ENCODE measurements around the gene MEIS1.

Gene MEIS1

GRCh38 chr2:66571918-66572317 is 137.0 kb downstream of the MEIS1 start:
- no peak for DNase-seq

DNA sequence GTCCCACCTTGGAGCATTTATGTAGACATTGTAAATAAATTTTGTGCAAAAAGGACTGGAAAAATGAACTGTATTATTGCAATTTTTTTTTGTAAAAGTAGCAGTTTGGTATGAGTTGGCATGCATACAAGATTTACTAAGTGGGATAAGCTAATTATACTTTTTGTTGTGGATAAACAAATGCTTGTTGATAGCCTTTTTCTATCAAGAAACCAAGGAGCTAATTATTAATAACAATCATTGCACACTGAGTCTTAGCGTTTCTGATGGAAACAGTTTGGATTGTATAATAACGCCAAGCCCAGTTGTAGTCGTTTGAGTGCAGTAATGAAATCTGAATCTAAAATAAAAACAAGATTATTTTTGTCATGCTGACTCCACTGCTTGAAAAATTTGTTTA is 137.5 kb downstream of the MEIS1 start:
- no peak for DNase-seq

DNA sequence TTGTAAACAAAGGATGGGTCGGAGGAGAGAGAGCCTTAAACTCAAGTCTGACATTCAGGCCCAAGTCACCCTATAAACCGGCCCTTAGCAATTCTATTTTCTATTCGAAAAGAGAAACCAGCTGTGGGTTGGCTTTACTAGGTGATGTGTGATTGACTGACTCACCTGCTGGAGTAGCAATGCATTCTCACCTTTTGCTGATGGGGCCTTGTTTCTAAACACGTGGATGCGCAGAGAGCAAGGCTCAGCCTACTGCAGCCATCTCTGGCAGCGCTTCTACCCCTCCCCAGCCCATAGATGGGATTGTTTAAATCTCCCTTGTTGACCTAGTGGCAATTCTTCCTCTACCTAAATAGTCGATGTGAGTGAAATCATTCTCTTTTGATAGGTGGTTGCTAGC is 138.5 kb downstream of the MEIS1 start:
- no peak for DNase-seq

DNA sequence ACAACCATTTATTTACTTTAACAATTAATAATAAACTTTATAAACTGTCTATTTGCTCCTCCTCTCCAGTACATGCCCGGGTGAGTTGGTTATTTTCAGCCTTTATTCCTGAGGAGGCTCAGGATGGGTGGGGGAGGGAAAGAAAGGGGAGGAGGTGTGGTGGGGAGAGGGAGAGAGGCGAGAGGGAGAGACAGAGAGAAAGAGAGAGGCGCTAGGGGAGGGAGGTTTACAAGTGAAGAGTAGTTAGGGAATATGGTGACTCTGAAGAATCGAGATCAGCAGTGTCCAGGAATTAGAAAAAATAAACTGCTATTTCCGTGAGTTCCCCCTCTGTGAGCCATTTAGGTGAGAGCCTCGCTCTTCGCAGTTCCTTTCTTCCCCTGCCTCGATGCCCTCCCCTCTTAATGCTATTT is 138.9 kb downstream of the MEIS1 start:
- DNase-seq = no peak

DNA sequence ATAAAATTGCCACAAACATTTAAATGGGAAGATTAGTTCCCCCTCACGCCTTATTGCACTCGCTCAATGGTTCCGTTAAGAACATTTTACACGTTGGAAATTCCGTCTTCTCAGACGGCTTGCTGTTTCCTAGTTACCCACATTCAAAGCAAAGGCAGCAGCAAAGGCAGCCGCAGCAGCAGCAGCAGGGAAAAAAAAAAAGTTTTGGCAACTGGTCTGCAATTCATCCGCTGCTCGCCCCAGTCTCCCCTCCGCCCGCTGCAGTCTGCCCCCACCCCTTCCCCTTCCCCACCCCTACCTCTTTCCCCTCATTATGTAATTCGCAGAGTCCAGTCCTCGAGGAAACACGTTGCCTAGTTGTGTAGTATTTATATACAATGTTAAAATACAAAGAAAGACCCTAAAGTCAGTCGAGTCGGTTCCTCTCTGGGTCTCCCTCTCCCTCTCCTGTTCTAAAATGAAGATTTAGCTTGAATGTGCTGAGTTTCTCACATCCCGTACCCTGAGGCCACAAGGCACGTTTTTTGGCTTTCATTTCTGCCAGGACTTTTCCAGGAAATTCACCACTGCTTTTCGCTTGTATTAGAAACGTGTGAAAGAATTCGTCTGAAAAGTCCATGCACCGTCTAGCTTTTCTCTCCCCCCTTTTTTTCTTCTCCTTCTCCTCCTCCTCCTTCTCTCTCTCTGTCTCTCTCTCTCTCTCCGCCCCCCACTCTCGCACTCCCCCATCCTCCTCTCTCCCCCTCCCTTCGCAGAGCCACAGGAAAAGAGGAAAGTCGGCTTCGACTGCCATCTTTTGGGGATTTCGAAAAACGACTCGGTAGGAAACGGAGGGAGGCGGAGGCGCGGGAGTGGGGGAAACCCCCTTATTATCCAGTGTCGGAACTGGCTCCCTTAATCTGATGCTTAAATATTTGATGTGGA is 140.0 kb downstream of the MEIS1 start:
- DNase-seq = no peak

DNA sequence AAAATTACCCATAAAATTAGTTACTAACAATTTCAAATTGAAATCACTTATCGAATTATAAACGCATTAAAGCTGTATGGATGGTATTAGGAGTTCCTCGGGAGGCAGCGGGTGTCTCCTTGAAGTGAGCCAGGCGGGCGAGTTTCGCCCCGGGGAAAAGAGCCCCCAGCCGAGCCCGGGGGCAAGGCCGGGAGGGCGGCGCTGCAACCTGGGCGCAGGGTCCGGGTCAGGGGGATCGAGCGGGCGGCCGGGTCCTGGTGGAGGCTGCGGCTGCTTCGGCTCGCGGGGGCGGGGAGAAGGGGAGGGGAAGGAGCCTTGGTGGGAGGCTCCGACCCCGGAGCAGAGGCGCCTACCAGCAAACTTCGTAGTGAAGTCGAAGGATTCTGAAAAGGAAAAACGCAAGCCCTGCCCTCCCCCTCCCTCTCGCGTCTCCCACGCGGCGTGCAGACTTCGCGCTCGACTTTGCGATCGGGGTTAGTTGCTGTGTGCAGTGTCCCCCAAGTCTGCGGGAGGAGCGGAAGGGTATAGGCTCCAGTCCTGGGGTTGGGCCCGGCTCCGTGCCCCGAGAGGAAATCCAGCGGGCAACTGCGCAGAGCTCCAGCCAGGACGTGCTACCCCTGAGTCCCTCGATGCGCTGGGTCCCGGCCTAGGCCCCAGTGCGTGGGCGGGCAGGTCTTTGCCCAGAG is 140.8 kb downstream of the MEIS1 start:
- DNase-seq = no peak

- no peak for DNase-seq
Measured at GRCh38 chr2:66576311-66576560, 141.3 kb downstream of the MEIS1 start.

DNA sequence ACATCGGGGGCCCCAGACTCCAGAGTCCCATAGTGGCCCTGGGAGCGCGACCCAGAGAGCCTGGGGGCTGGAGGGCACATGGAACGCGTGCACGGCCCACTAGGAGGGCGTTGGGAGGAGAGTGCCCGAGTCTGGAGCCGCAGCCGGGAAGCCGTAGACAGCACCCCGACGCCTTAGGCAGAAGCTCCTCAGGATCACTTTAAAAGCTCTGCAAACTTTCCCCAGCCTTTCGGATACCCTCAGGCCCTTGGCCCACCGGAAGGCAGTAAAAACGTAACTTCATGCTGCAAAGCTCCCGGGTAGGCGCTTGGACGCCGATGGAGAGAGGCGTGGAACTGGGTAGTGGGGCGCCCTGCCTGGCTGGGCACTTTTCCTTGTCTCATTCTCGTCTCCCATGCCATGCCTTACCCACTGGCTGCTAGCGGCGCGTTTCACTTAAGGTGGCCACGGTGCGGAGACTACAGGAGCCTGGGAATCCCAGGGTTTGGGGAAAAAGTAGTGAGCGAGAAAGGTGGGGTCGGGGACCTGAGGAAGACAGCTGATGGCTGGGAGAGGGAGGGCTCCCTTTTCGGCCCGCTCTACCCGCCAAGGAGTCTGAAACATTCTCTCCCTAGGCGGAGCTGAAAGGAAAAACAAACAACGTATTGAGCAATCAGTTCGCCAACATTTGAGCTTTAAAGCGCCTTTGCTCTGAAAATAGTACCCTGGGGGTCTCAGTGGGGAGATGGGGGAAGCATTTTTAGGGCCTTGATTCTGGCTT is 141.8 kb downstream of the MEIS1 start:
- DNase-seq = no peak

- no peak for DNase-seq
Measured at GRCh38 chr2:66577321-66578053, 142.6 kb downstream of the MEIS1 start.

- no peak for DNase-seq
Measured at GRCh38 chr2:66578054-66578686, 143.2 kb downstream of the MEIS1 start.

- DNase-seq = no peak
Measured at GRCh38 chr2:66578687-66579106, 143.8 kb downstream of the MEIS1 start.

DNA sequence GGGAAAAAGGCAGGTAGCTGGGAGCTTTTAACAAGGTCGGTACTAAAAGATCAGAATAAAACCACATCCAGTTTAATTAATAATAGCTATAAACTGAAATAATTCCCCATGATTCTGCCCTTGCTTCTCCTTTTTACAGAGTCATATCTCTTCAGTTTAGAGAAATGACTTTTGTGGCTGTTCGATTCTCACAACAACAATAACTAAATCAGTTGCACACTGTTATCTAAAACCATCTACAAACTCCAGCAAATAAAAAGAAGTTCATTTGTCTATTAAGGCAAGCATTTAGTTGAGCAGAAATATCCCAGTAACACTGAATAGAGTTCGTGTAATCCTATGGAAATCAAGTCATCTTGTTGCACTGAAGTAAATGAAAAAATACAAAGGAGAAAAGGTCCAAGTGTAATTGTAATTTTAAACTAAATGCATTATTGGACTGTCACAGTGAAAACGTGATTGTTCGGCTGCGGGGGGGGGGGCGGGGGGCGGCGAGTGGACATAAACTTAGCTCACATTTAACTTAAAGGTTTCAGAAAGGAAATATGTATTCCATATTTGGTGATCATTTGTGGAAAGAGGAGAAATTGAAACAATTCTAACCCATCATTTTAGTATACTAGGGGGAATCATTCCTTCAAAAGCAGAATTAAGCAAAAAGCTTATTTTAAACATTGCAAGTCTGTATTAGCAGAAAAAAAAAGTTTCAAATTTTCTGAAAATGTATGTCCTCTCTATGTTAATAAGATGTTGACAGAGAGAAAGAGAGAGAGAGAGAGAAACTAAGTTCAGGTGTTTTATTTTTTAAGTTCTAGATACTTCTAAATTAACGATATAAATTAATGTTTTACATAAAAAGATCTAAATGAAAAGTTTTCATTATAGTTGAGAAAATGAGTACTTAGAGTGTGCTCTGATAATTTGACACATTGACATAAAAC is 144.5 kb downstream of the MEIS1 start:
- no peak for DNase-seq

GRCh38 chr2:66580166-66581049 is 145.5 kb downstream of the MEIS1 start:
- no peak for DNase-seq

- DNase-seq = no peak
Measured at GRCh38 chr2:66581339-66582103, 146.6 kb downstream of the MEIS1 start.

GRCh38 chr2:66582104-66582986 is 147.4 kb downstream of the MEIS1 start:
- no peak for DNase-seq

GRCh38 chr2:66582987-66583880 is 148.3 kb downstream of the MEIS1 start:
- no peak for DNase-seq

DNA sequence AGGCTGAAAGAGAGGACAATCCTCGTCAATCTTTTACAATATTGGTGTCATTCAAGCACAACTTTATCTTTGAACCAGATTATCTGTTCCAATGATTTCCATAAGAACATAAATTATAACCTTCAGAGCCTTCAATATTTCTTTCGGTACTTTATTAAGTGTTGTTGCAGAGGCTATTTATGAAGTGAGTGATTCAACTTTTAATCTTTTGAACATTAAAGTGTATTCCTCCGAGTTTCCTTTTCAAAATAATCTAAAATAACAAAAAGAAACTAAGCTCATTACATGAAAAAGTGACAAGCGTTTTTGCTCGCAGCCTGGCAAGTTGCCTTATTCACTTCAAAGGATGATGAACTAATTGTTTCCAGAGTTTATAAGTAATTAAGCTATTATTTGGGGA is 149.0 kb downstream of the MEIS1 start:
- DNase-seq = no peak
